ENCODE results near the gene PCGF1.
A peak's percentile ranks its signal among the peaks of the same experiment; 100 is the strongest.

The PCGF1 gene

GRCh38 chr2:74505448-74506246 is 1.8 kb downstream of the PCGF1 start:
- H3K36me3 ChIP-seq (ENCODE audit: control insufficient read depth, low read length), result peaks cover 14% of the 10 kb centered on the region
- no peaks in the 10 kb centered on the region for H3K9me3 ChIP-seq (ENCODE audit: control insufficient read depth, insufficient read depth, low read length)
- H3K27ac ChIP-seq (ENCODE audit: low read depth, low read length), result no peak overlapping the region
- no peaks in the 10 kb centered on the region for H3K9me2 ChIP-seq (replicated peaks; ENCODE audit: control insufficient read depth, low read length)
- H3K27me3 ChIP-seq (ENCODE audit: control insufficient read depth, low read length), result peaks cover 29% of the 10 kb centered on the region
- peaks cover 41% of the 10 kb centered on the region for H3K4me1 ChIP-seq (ENCODE audit: control insufficient read depth, low read length)
- H3K4me3 ChIP-seq (ENCODE audit: low read length), result 0 out of 2 replicates have a peak overlapping the region, but pooled peaks have one; percentile 4
- TF ChIP-seq EZH2phosphoT487 (IDR thresholded peaks at IDR 0.05; ENCODE audit: borderline replicate concordance, low read length), result no peak
- no peak for TF ChIP-seq CTCF (IDR thresholded peaks at IDR 0.05; ENCODE audit: low read depth, low read length, poor library complexity, severe bottlenecking)
- H3K79me2 ChIP-seq (ENCODE audit: control insufficient read depth, low read length), result peaks cover 13% of the 10 kb centered on the region
- H3K4me2 ChIP-seq (ENCODE audit: low read length), result peak overlapping the region; percentile 71
- H3F3A ChIP-seq (ENCODE audit: control insufficient read depth, insufficient read depth), result 0 out of 2 replicates have a peak, but pooled peaks cover 3% of the 10 kb centered on the region
- no peaks in the 10 kb centered on the region for H4K20me1 ChIP-seq (ENCODE audit: control insufficient read depth, insufficient read depth, low read depth, low read length)

- H3K9me3 ChIP-seq (ENCODE audit: control insufficient read depth, insufficient read depth, low read length), result no peaks in the 10 kb centered on the region
- H3K4me2 ChIP-seq (ENCODE audit: low read length), result no peak overlapping the region
- no peak overlapping the region for H3K4me3 ChIP-seq (ENCODE audit: low read length)
- peaks cover 14% of the 10 kb centered on the region for H3K36me3 ChIP-seq (ENCODE audit: control insufficient read depth, low read length)
- peaks cover 13% of the 10 kb centered on the region for H3K79me2 ChIP-seq (ENCODE audit: control insufficient read depth, low read length)
- TF ChIP-seq CTCF (IDR thresholded peaks at IDR 0.05; ENCODE audit: low read depth, low read length, poor library complexity, severe bottlenecking), result no peak
- TF ChIP-seq EZH2phosphoT487 (IDR thresholded peaks at IDR 0.05; ENCODE audit: borderline replicate concordance, low read length), result no peak
- H4K20me1 ChIP-seq (ENCODE audit: control insufficient read depth, insufficient read depth, low read depth, low read length), result no peaks in the 10 kb centered on the region
- no peak overlapping the region for H3K27ac ChIP-seq (ENCODE audit: low read depth, low read length)
- peaks cover 41% of the 10 kb centered on the region for H3K4me1 ChIP-seq (ENCODE audit: control insufficient read depth, low read length)
- 0 out of 2 replicates have a peak, but pooled peaks cover 2% of the 10 kb centered on the region for H3F3A ChIP-seq (ENCODE audit: control insufficient read depth, insufficient read depth)
- H3K9me2 ChIP-seq (replicated peaks; ENCODE audit: control insufficient read depth, low read length), result no peaks in the 10 kb centered on the region
- H3K27me3 ChIP-seq (ENCODE audit: control insufficient read depth, low read length), result peaks cover 39% of the 10 kb centered on the region
Measured at GRCh38 chr2:74504591-74504990, 2.9 kb downstream of the PCGF1 start.

- H3K9me3 ChIP-seq (ENCODE audit: control insufficient read depth, insufficient read depth, low read length), result no peaks in the 10 kb centered on the region
- no peaks in the 10 kb centered on the region for H3F3A ChIP-seq (ENCODE audit: control insufficient read depth, insufficient read depth)
- H3K79me2 ChIP-seq (ENCODE audit: control insufficient read depth, low read length), result peaks cover 13% of the 10 kb centered on the region
- peaks cover 14% of the 10 kb centered on the region for H3K36me3 ChIP-seq (ENCODE audit: control insufficient read depth, low read length)
- H3K4me2 ChIP-seq (ENCODE audit: low read length), result peak overlapping the region; percentile 82
- H3K4me3 ChIP-seq (ENCODE audit: low read length), result peak overlapping the region; percentile 68
- H3K27ac ChIP-seq (ENCODE audit: low read depth, low read length), result no peak overlapping the region
- peaks cover 47% of the 10 kb centered on the region for H3K27me3 ChIP-seq (ENCODE audit: control insufficient read depth, low read length)
- H3K9me2 ChIP-seq (replicated peaks; ENCODE audit: control insufficient read depth, low read length), result no peaks in the 10 kb centered on the region
- H3K4me1 ChIP-seq (ENCODE audit: control insufficient read depth, low read length), result peaks cover 41% of the 10 kb centered on the region
- TF ChIP-seq EZH2phosphoT487 (IDR thresholded peaks at IDR 0.05; ENCODE audit: borderline replicate concordance, low read length), result no peak
- no peak for TF ChIP-seq CTCF (IDR thresholded peaks at IDR 0.05; ENCODE audit: low read depth, low read length, poor library complexity, severe bottlenecking)
- no peaks in the 10 kb centered on the region for H4K20me1 ChIP-seq (ENCODE audit: control insufficient read depth, insufficient read depth, low read depth, low read length)
Measured at GRCh38 chr2:74503506-74504475, 3.7 kb downstream of the PCGF1 start.
